SIG-M5 treated with dmso at 0.1 percent for 504 hours (cell line): ENCODE measurements around the gene FAM174A.

ENCODE experiments used
- DNase-seq: peaks from one replicate; lab custom pipeline; 2025; ENCODE audit not compliant: unreplicated experiment; lab: John Stamatoyannopoulos, UW

Gene FAM174A

GRCh38 chr5:100535060-100536005 is at the start of gene FAM174A:
FAM174A (plus strand) TSS chr5:100535374; CDS start chr5:100535531, 157 bp downstream.
- peak; percentile 92 for DNase-seq

GRCh38 chr5:100493996-100494395 is 41.2 kb upstream of the FAM174A start:
- DNase-seq: no peak

GRCh38 chr5:100496296-100496695 is 38.9 kb upstream of the FAM174A start:
- no peak for DNase-seq

- DNase-seq: no peak
Observed at GRCh38 chr5:100502684-100503083, 32.5 kb upstream of the FAM174A start.

GRCh38 chr5:100505984-100506670 is 29.0 kb upstream of the FAM174A start:
- peak; percentile 56 for DNase-seq

GRCh38 chr5:100516285-100516684 is 18.9 kb upstream of the FAM174A start:
- DNase-seq: no peak

GRCh38 chr5:100517301-100517974 is 17.7 kb upstream of the FAM174A start:
- no peak for DNase-seq

- no peak for DNase-seq
Observed at GRCh38 chr5:100518377-100518776, 16.8 kb upstream of the FAM174A start.

GRCh38 chr5:100519075-100519474 is 16.1 kb upstream of the FAM174A start:
- DNase-seq: no peak

- no peak for DNase-seq
Observed at GRCh38 chr5:100520348-100520747, 14.8 kb upstream of the FAM174A start.

GRCh38 chr5:100537946-100538345 is 2.8 kb downstream of the FAM174A start:
- no peak for DNase-seq

- DNase-seq: no peak
Observed at GRCh38 chr5:100539519-100539918, 4.3 kb downstream of the FAM174A start.

- DNase-seq: no peak
Observed at GRCh38 chr5:100542086-100542485, 6.9 kb downstream of the FAM174A start.

- DNase-seq: no peak
Observed at GRCh38 chr5:100546001-100546400, 10.8 kb downstream of the FAM174A start.

GRCh38 chr5:100550531-100551051 is 15.4 kb downstream of the FAM174A start:
- peak; percentile 41 for DNase-seq

GRCh38 chr5:100551183-100551582 is 16.0 kb downstream of the FAM174A start:
- no peak for DNase-seq

- no peak for DNase-seq
Observed at GRCh38 chr5:100553209-100553608, 18.0 kb downstream of the FAM174A start.

- DNase-seq: no peak
Observed at GRCh38 chr5:100560860-100561259, 25.7 kb downstream of the FAM174A start.

- no peak for DNase-seq
Observed at GRCh38 chr5:100562821-100563220, 27.6 kb downstream of the FAM174A start.

- no peak for DNase-seq
Observed at GRCh38 chr5:100566382-100567141, 31.4 kb downstream of the FAM174A start.

- DNase-seq: no peak
Observed at GRCh38 chr5:100574716-100575115, 39.5 kb downstream of the FAM174A start.
